Cardiac fibroblast (primary cell): ENCODE measurements around the gene BMX.

Experiments
- DNase-seq, 2 donors: peaks; one replicate each; pipeline versions ENCODE4 v3.0.0 to v3.0.0-alpha.2; 2010; ENCODE audit warnings: low read depth in 2 of 2
- H3K4me3 ChIP-seq, 2 donors: replicated peaks in 1 of 2; 1 replicate in 1 of 2; 2 replicates in 1 of 2; pipeline ENCODE4 v1.5.1; 2011; ENCODE audit warnings: low read depth in 2 of 2, low read length in 2 of 2, mild to moderate bottlenecking in 2 of 2, moderate library complexity in 1 of 2
- TF ChIP-seq, protein P1 (sequence below): IDR thresholded peaks from one replicate; pipeline ENCODE4 v1.5.1; 2011; ENCODE audit warnings: low read depth, mild to moderate bottlenecking, low read length, inconsistent platforms

BMX gene

GRCh38 chrX:15499976-15500375, 631 bp upstream of the BMX start:
- no peak for DNase-seq
- TF ChIP-seq, protein P1, sequence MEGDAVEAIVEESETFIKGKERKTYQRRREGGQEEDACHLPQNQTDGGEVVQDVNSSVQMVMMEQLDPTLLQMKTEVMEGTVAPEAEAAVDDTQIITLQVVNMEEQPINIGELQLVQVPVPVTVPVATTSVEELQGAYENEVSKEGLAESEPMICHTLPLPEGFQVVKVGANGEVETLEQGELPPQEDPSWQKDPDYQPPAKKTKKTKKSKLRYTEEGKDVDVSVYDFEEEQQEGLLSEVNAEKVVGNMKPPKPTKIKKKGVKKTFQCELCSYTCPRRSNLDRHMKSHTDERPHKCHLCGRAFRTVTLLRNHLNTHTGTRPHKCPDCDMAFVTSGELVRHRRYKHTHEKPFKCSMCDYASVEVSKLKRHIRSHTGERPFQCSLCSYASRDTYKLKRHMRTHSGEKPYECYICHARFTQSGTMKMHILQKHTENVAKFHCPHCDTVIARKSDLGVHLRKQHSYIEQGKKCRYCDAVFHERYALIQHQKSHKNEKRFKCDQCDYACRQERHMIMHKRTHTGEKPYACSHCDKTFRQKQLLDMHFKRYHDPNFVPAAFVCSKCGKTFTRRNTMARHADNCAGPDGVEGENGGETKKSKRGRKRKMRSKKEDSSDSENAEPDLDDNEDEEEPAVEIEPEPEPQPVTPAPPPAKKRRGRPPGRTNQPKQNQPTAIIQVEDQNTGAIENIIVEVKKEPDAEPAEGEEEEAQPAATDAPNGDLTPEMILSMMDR, result no peak
- no peak overlapping the region for H3K4me3 ChIP-seq

- DNase-seq, result no peak
- TF ChIP-seq, protein P1, result no peak
- no peak overlapping the region for H3K4me3 ChIP-seq
These were observed 899 bp downstream of the BMX start for GRCh38 chrX:15501506-15501905.

GRCh38 chrX:15504661-15505060, 4.1 kb downstream of the BMX start:
- H3K4me3 ChIP-seq, result no peak overlapping the region
- TF ChIP-seq, protein P1, result no peak
- no peak for DNase-seq

- H3K4me3 ChIP-seq, result no peak overlapping the region
- TF ChIP-seq, protein P1, result no peak
- no peak for DNase-seq
These were observed 4.5 kb downstream of the BMX start for GRCh38 chrX:15505101-15505500.

DNA sequence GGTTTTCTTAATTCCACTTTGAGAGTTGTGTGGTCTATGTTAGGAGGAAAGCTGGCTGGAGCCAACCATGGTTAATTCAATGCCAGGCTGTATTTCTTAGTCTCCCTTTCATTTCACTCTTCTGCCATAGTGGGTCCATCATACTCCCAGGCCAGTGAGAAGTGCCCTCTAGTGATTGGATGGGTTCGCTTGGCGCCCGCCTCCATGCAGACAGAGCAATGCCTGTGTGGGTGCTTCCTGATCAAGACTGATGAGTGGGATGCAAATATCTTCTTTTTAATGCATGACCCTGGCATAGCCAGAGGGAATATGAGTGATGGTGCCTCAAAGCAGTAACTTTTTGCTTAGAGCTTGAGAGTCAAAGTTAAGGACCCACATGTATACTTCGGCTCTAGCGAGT, 6.4 kb downstream of the BMX start:
- no peak overlapping the region for H3K4me3 ChIP-seq
- DNase-seq, result no peak
- TF ChIP-seq, protein P1, result no peak

DNA sequence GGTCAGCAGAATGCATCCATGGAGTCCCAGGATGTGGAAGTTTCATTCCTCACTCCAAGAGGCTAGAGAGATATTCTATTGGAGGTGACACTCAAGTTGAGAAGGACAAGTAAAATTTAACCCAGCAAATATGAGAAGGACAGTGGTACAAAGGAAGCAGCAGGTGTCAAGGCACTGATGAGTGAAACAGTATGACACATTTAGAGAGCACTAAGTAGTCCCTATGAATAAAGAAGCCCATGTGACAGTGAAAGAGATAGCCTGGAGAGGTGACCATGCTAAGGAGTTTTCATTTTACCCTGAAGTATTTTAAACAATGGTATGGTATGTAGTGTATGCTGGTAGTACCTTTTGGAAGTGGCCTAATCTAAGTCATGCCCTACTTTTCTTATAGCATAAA, 9.2 kb downstream of the BMX start:
- H3K4me3 ChIP-seq, result no peak overlapping the region
- TF ChIP-seq, protein P1, result no peak
- DNase-seq, result no peak

- peak in 1 of 2 donors; percentile 15 for DNase-seq
- no peak overlapping the region for H3K4me3 ChIP-seq
- TF ChIP-seq, protein P1, result no peak
These were observed 11.0 kb downstream of the BMX start for GRCh38 chrX:15511563-15511962.
